ENCODE measurements around the gene BOLA1. TPM values are rescaled to one million over a fixed set of nuclear protein-coding genes. Genes with fewer than 3 reads are reported as not detected.

The BOLA1 gene
- total RNA-seq, 4 donors from 2014 or later: 23.5 to 55.8 (median 31.6) TPM

- intact Hi-C loops (cut with DNase I): no loop called here
- no peaks in the 10 kb centered on the region for H3K27me3 ChIP-seq
- TF ChIP-seq CTCF (IDR thresholded peaks at IDR 0.05) (no peak), POLR2A (IDR thresholded peaks at IDR 0.05) (no peak)
- DNase-seq: no peak
- H3K4me3 ChIP-seq (replicated peaks in 1 of 3): no peak overlapping the region
- H3K9me3 ChIP-seq: no peaks in the 10 kb centered on the region
- peaks cover 9 to 25% of the 10 kb centered on the region in 2 donors for H3K4me1 ChIP-seq
- peaks cover 42 to 43% of the 10 kb centered on the region in 2 donors for H3K36me3 ChIP-seq
- 75 to 86% methylated on average over 2 of the region's 2 CpGs for WGBS, 2 donors
- H3K27ac ChIP-seq: no peak overlapping the region
Observed at GRCh38 chr1:149925751-149926150, 26.4 kb downstream of the BOLA1 start.

- Histone ChIP-seq H3K4me1 (peaks cover 9 to 25% of the 10 kb centered on the region in 2 donors), H3K27me3 (no peaks in the 10 kb centered on the region), H3K36me3 (peaks cover 42 to 43% of the 10 kb centered on the region in 2 donors), H3K4me3 (replicated peaks in 1 of 3) (no peak overlapping the region), H3K27ac (no peak overlapping the region), H3K9me3 (no peaks in the 10 kb centered on the region)
- intact Hi-C loops (cut with DNase I): no loop called here
- TF ChIP-seq CTCF (IDR thresholded peaks at IDR 0.05): no peak
- no peak for TF ChIP-seq POLR2A (IDR thresholded peaks at IDR 0.05)
- 92 to 93% methylated on average over 9 of the region's 9 CpGs for whole genome bisulfite sequencing, 2 donors
- DNase-seq: no peak
Observed at GRCh38 chr1:149926296-149926695, 26.9 kb downstream of the BOLA1 start.

GRCh38 chr1:149927056-149927562 lies 27.7 kb downstream of the BOLA1 start:
- intact Hi-C loops (cut with DNase I): no loop called here
- Histone ChIP-seq H3K27ac (peak overlapping the region in 2 of 3 donors; percentile 94 to 95), H3K36me3 (peaks cover 42% of the 10 kb centered on the region in 2 donors), H3K27me3 (no peaks in the 10 kb centered on the region), H3K4me3 (replicated peaks in 1 of 3) (peak overlapping the region; percentile 56 to 87 (median 57)), H3K4me1 (peaks cover 9 to 25% of the 10 kb centered on the region in 2 donors), H3K9me3 (no peaks in the 10 kb centered on the region)
- WGBS, 2 donors: 1 to 6% methylated on average over 10 of the region's 10 CpGs
- TF ChIP-seq CTCF (IDR thresholded peaks at IDR 0.05): no peak
- no peak for TF ChIP-seq POLR2A (IDR thresholded peaks at IDR 0.05)
- DNase-seq: no peak

- Histone ChIP-seq H3K27ac (peak within 1 kb of the TSS; percentile 94 to 95 (median 94)), H3K27me3 (no peaks in the 10 kb centered on the region), H3K4me1 (peaks cover 9 to 25% of the 10 kb centered on the region in 2 donors), H3K9me3 (no peaks in the 10 kb centered on the region), H3K4me3 (replicated peaks in 1 of 3) (peak within 1 kb of the TSS; percentile 56 to 87 (median 57)), H3K36me3 (peaks cover 36% of the 10 kb centered on the region in 2 donors)
- 0 to 1% methylated on average over 24 to 38 of the region's 47 CpGs for whole genome bisulfite sequencing, 2 donors
- TF ChIP-seq POLR2A (IDR thresholded peaks at IDR 0.05) (peak; percentile 82 to 99), CTCF (IDR thresholded peaks at IDR 0.05) (peak in 1 of 6 experiments; percentile 22)
- intact Hi-C loops (cut with DNase I): no loop called here
- peak; percentile 97 for DNase-seq
Observed at GRCh38 chr1:149927563-149928400, 28.4 kb downstream of the BOLA1 start, which contains the start of gene SF3B4. Gene SF3B4 (minus strand): TSS chr1:149927803. CDS start chr1:149927759, 44 bp downstream.

GRCh38 chr1:149928401-149928724 lies 29.0 kb downstream of the BOLA1 start:
- no peak for DNase-seq
- Histone ChIP-seq H3K4me3 (replicated peaks in 1 of 3) (peak overlapping the region; percentile 56 to 87 (median 57)), H3K36me3 (peaks cover 30% of the 10 kb centered on the region in 2 donors), H3K27me3 (no peaks in the 10 kb centered on the region), H3K27ac (peak overlapping the region; percentile 94 to 95 (median 94)), H3K9me3 (no peaks in the 10 kb centered on the region), H3K4me1 (peaks cover 9 to 25% of the 10 kb centered on the region in 2 donors)
- TF ChIP-seq POLR2A (IDR thresholded peaks at IDR 0.05) (no peak), CTCF (IDR thresholded peaks at IDR 0.05) (no peak)
- WGBS, 2 donors: 0% methylated on average over 1 of the region's 1 CpG
- intact Hi-C loops (cut with DNase I): no loop called here

Measured in thyroid gland (tissue), 4 donors.